Mucosa of stomach (tissue), 1 donor: ENCODE measurements around the gene PRR5.
A peak's percentile ranks its signal among the peaks of the same experiment; 100 is the strongest.
"Not testable (repeated sequence)": the region's sequence is repeated elsewhere in the genome, so short reads cannot be mapped to it uniquely, and the experiment has no call there.

ENCODE experiments used
- H3K27me3 ChIP-seq: one replicate; pipeline ENCODE4 v1.7.0; 2013; ENCODE audit warnings: mild to moderate bottlenecking, low read length; ENCODE audit not compliant: control insufficient read depth, insufficient read depth
- H3K36me3 ChIP-seq: one replicate; pipeline ENCODE4 v1.7.0; 2013; ENCODE audit warnings: low read length; ENCODE audit not compliant: control insufficient read depth, insufficient read depth
- H3K4me1 ChIP-seq: one replicate; pipeline ENCODE4 v1.7.0; 2013; ENCODE audit warnings: mild to moderate bottlenecking, low read length; ENCODE audit not compliant: control insufficient read depth, insufficient read depth
- H3K4me3 ChIP-seq: one replicate; pipeline ENCODE4 v1.7.0; 2013; ENCODE audit warnings: low read length
- H3K9ac ChIP-seq: one replicate; pipeline ENCODE4 v1.7.0; 2013; ENCODE audit warnings: mild to moderate bottlenecking, low read length, moderate library complexity
- H3K9me3 ChIP-seq: one replicate; pipeline ENCODE4 v1.7.0; 2013; ENCODE audit warnings: mild to moderate bottlenecking, low read length, moderate library complexity; ENCODE audit not compliant: control insufficient read depth
- donor health status: Pancreatic carcinoma.

Gene PRR5

GRCh38 chr22:44667276-44667675 lies 34.7 kb upstream of the PRR5 start:
- Histone ChIP-seq H3K4me3 (no peak overlapping the region), H3K27me3 (peaks cover 33% of the 10 kb centered on the region), H3K4me1 (peaks cover 15% of the 10 kb centered on the region), H3K9ac (no peak overlapping the region), H3K36me3 (no peaks in the 10 kb centered on the region), H3K9me3 (no peaks in the 10 kb centered on the region)

- Histone ChIP-seq H3K4me1 (peaks cover 15% of the 10 kb centered on the region), H3K4me3 (no peak overlapping the region), H3K9ac (peak overlapping the region; percentile 28), H3K27me3 (peaks cover 33% of the 10 kb centered on the region), H3K9me3 (no peaks in the 10 kb centered on the region), H3K36me3 (no peaks in the 10 kb centered on the region)
These were observed 34.2 kb upstream of the PRR5 start for GRCh38 chr22:44667829-44668189.

DNA sequence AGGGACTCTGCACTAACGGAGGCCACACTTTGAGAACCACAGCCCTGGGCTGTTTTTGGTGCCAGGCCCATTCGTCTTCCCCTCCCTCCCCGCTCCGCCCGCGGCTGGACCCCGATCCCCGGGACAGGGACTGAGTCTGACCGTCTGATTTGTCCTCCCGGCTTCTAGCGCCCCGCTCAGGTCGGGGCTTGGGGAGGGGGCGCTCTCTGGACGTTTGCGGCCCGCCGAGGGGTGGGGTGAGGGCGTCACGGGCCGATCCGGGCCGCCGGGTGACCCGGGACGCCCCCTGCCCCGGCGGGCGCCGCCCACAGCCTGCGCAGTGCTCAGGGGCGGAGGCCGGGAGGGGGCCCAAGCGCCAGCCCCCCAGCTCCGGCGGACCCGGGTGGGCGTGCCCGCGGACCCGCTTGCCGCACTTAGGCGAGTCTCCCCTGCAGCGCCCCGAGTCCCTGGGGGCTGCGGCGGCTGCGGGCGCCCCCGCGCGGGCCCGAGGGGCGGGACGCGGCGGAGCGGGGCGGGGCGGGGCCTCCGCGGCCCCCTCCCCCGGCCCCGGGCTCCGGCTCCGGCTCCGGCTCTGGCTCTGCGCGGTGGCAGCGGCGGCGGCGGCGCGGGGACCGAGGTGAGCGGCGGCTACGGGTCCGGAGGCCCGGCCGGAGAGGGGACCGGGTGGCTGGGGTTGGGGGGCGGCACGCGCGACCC lies 33.7 kb upstream of the PRR5 start:
- Histone ChIP-seq H3K27me3 (peaks cover 33% of the 10 kb centered on the region), H3K9me3 (no peaks in the 10 kb centered on the region), H3K4me1 (peaks cover 15% of the 10 kb centered on the region), H3K9ac (peak overlapping the region; percentile 28), H3K4me3 (no peak overlapping the region), H3K36me3 (no peaks in the 10 kb centered on the region)

DNA sequence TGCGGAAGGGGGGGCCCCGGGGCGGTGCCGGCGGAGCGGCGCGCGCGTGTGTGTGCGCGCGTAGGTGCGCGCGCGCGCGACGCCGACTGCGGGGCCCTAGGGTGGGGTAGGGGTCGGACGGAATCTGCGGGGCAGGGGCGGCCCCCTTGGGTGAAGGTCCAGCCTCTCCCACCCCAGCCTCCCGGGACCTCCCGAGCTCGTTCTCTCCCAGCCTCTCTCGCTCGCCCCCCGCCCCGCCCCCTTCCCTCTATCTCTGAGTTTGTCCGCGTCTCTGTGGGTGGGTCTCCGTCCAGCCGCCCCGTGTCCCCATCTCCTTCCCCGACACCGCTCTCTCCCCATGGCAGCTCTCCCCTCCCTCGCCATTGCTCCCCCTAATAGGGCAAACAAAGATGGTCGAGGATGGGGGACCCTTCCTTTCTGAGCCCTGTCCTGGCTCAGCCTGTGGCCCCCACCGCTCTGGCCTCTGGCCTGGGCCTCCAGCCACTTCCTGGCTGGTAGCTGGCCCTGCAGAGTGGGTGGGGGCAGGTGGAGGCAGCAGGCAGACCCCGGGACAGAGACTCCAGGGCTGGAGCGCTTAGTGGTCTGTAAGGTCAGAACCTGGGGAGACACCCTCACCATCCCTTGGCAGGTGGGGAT lies 33.0 kb upstream of the PRR5 start:
- H3K9ac ChIP-seq = peak overlapping the region; percentile 47

GRCh38 chr22:44669561-44669976 lies 32.4 kb upstream of the PRR5 start:
- Histone ChIP-seq H3K9me3 (no peaks in the 10 kb centered on the region), H3K36me3 (no peaks in the 10 kb centered on the region), H3K27me3 (peaks cover 33% of the 10 kb centered on the region), H3K4me3 (no peak overlapping the region), H3K4me1 (peaks cover 15% of the 10 kb centered on the region), H3K9ac (peak overlapping the region; percentile 47)

More for the DNA sequence above, 33.0 kb upstream of the PRR5 start:
- no peak overlapping the region for H3K4me3 ChIP-seq
- no peaks in the 10 kb centered on the region for H3K36me3 ChIP-seq
- no peaks in the 10 kb centered on the region for H3K9me3 ChIP-seq
- peaks cover 33% of the 10 kb centered on the region for H3K27me3 ChIP-seq
- H3K4me1 ChIP-seq = peaks cover 15% of the 10 kb centered on the region

DNA sequence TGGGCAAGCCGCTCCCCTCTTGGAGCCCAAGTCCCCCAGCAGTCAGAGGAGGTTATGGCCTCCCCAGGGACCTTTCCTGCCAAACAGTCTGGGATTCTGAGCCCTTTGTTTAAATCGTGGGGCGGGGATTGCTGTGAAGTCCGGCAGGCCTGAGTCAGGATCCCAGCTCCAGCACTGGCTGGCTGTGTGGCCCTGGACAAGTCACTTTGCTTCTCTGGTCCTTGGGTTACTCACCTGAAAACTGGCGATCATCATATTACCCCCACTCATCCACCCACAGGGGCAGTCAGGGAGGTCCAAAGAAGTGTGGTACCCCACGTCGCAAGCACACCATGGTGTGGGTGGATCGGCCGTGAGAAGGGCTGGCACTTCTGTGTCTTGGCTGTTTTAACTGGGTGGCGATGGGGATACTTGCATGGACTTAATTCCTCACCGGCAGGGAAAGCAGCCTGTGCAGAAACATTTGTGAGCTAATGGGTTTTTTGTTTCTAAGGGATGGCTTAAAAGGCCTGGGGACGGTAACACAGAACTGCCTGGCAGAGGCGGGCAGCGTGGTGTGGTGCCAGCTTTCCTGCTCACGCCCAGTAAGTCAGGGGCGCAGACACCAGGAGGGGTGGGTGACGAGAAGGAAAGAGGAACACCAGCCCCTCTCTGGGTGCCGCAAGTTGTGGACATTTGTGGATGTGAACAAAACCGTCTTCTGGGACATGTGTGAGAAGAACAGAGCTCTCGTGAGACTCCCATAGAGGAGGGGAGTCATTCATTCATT lies 31.6 kb upstream of the PRR5 start:
- Histone ChIP-seq H3K36me3 (no peaks in the 10 kb centered on the region), H3K27me3 (peaks cover 33% of the 10 kb centered on the region), H3K4me1 (peaks cover 15% of the 10 kb centered on the region), H3K9ac (no peak overlapping the region), H3K9me3 (no peaks in the 10 kb centered on the region), H3K4me3 (no peak overlapping the region)

GRCh38 chr22:44671742-44672141 lies 30.3 kb upstream of the PRR5 start:
- Histone ChIP-seq H3K4me3 (no peak overlapping the region), H3K4me1 (peaks cover 24% of the 10 kb centered on the region), H3K27me3 (peaks cover 33% of the 10 kb centered on the region), H3K9me3 (no peaks in the 10 kb centered on the region), H3K36me3 (no peaks in the 10 kb centered on the region), H3K9ac (no peak overlapping the region)

GRCh38 chr22:44672632-44673031 lies 29.4 kb upstream of the PRR5 start:
- Histone ChIP-seq H3K9me3 (no peaks in the 10 kb centered on the region), H3K4me1 (peaks cover 30% of the 10 kb centered on the region), H3K36me3 (no peaks in the 10 kb centered on the region), H3K27me3 (peaks cover 28% of the 10 kb centered on the region), H3K9ac (no peak overlapping the region), H3K4me3 (no peak overlapping the region)

- Histone ChIP-seq H3K4me3 (no peak overlapping the region), H3K27me3 (peaks cover 21% of the 10 kb centered on the region), H3K36me3 (no peaks in the 10 kb centered on the region), H3K9ac (no peak overlapping the region), H3K9me3 (no peaks in the 10 kb centered on the region), H3K4me1 (peaks cover 28% of the 10 kb centered on the region)
These were observed 28.6 kb upstream of the PRR5 start for GRCh38 chr22:44673406-44673805.

GRCh38 chr22:44676066-44676440 lies 26.0 kb upstream of the PRR5 start:
- H3K27me3 ChIP-seq, H3K9ac ChIP-seq, H3K4me3 ChIP-seq, H3K9me3 ChIP-seq, H3K36me3 ChIP-seq: not testable (repeated sequence)
- peaks cover 23% of the 10 kb centered on the region for H3K4me1 ChIP-seq

- H3K9me3 ChIP-seq = no peaks in the 10 kb centered on the region
- H3K27me3 ChIP-seq = no peaks in the 10 kb centered on the region
- H3K9ac ChIP-seq = peak overlapping the region; percentile 76
- H3K4me1 ChIP-seq = peaks cover 23% of the 10 kb centered on the region
- peak overlapping the region; percentile 60 for H3K4me3 ChIP-seq
- H3K36me3 ChIP-seq = no peaks in the 10 kb centered on the region
These were observed 25.3 kb upstream of the PRR5 start for GRCh38 chr22:44676441-44677352.
